NCI-H1694 treated with DMSO at 0.1 percent for 48 hours (cell line): Measurements from ENCODE around the gene GPC5.
"Not testable (repeated sequence)": the region's sequence is repeated elsewhere in the genome, so short reads cannot be mapped to it uniquely, and the experiment has no call there.

Source experiments
- DNase-seq: peaks from one replicate; lab custom pipeline; 2025; lab: John Stamatoyannopoulos, UW

The GPC5 gene

DNA sequence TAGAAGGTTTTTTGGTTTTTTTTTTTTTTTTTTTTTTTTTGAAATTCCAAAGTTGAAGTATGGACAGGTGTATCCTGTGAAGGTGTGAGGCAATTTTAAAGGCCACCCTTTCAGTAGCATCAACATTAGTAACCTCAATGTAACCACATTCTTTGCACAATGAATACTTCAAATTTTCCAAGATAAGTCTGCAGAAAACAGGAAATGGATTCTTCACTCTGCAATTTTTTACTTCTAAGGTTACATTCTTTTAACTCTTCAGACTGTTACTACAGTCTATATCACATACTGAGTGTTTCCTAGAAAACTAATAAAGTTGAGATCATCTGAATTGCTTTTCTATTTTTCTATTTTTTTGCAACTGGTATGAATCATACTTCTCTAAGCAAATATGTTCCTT lies 1259.1 kb downstream of the GPC5 start:
- DNase-seq: no peak

DNA sequence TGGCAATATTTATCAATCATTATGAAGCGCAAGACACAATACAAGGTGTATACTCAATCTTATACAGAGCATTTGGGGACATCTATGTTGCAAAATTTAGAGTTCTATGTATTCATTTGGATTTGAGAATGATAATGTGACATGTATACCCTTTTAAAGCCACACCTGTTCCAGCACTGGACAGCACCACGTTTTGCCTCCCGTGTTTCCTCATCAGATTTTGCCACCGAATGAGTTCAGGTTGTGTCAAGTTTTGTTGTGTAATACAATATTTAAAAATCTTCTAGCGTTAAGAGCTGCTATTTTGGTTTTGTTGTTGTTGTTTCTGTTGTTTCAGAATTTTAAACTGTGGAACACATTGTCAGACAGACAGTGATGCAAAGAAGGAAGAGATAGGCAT lies 1259.9 kb downstream of the GPC5 start:
- DNase-seq: no peak

DNA sequence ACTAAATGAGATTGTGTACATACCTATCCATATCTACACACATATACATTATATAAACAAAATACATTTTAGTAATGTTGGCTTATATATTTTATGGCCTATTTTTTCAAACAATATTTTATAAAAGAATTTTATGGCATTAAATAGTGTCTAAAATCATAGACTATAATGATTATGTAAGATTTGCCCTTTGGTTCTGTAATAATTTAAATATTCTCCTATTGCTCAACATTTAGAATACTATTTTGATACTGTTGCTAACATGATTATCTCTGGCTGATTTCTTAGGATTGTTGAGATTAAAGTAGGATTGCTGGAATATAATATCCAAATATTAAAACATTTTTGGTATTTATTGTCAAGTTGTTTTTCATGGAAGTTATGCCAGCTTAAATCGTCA lies 1263.0 kb downstream of the GPC5 start:
- no peak for DNase-seq

GRCh38 chr13:92668157-92668556 lies 1269.7 kb downstream of the GPC5 start:
- no peak for DNase-seq

- DNase-seq: no peak
Measured at GRCh38 chr13:92670096-92670495, 1271.7 kb downstream of the GPC5 start.

DNA sequence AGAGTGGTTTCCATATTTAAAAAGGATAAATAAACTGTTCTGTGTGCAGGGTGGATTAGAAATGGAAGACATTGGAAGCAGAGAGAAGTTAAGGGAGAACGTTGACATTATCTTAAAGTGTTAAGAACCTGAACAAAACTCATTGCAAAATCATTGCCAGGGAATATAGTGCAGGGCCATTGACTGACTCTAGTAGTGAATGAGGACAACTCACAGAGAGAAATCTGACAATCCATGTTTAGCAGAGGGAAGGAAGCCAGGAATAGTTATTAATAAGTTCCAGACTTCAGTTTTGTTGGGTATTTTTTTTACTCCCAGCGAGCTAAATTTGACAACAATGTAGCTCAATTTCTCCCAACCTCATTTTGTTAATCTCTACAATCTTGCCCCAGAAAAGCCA lies 1273.4 kb downstream of the GPC5 start:
- no peak for DNase-seq

- DNase-seq: no peak
Measured at GRCh38 chr13:92676246-92676645, 1277.8 kb downstream of the GPC5 start.

DNA sequence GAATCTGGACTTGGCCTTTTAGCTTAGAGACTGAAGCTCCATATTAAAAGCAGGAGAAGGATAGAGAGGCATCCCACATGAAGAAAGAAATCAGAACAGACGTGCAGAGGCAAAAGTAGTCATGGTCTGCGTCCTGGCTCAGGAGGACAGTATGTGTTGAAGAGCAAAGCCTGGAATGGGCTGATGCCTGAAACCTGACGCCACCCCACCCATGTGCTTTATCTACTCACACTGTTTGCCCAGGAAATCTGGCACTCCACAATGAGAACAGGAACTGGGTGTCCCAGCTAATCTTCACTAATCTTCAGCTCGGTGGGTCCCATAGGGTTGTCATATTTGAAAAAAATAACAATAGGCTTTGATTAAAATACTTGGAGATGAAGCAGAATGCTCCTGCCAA lies 1279.2 kb downstream of the GPC5 start:
- DNase-seq: no peak

- no peak for DNase-seq
Measured at GRCh38 chr13:92679602-92680001, 1281.2 kb downstream of the GPC5 start.

- no peak for DNase-seq
Measured at GRCh38 chr13:92681239-92681638, 1282.8 kb downstream of the GPC5 start.

GRCh38 chr13:92682832-92683517 lies 1284.6 kb downstream of the GPC5 start:
- DNase-seq: no peak

DNA sequence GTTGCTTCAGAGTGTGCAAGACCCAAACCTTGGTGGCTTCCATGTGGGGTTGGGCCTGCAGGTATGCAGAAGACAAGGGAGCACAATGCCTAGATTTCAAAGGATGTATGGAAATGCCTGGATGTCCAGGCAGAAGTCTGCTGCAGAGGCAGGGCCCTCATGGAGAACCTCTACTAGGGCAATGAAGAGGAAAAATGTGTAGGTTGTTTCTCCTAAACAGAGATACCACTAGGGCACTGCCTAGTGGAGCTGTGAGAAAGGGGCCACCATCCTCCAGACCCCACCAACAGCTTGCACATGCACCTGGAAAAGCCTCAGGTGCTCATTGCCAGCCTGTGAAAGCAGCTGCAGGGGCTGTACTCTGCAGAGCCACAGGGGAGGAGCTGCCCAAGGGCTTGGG lies 1295.6 kb downstream of the GPC5 start:
- DNase-seq: no peak

- DNase-seq: not testable (repeated sequence)
Measured at GRCh38 chr13:92695827-92696226, 1297.4 kb downstream of the GPC5 start.

DNA sequence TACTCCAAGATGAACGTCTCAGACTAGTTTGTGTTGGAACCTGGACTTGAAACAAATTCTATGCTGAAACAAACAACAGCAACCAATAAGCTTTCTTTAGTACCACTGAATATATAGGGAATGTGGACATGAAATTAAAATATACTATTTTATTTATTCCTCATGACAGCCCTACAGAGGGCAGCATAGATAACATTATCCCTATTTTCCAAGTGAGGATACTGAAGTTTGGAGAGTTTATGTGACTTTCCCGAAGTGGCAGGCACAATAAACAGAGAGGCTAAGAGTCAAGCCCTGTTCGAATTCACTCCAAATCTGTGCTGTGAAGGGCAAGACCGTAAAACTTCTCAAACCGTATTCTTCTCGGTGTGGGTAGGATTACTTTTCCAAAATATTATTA lies 1318.3 kb downstream of the GPC5 start:
- no peak for DNase-seq

DNA sequence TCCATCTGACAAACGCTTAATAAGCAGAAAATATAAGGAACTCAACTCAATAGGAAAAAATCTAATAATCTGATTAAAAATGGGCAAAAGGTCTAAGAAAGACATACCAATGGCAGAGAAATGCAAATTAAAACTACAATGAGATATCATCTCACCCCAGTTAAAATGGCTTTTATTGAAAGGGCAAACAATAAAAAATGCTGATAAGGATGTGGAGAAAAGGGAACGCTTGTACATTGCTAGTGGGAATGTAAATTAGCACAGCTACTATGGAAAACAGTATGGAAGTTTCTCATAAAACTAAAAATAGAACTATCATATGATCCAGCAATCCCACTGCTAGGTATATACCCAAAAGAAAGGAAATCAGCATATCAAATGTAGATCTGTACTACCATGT lies 1319.4 kb downstream of the GPC5 start:
- DNase-seq: no peak

- DNase-seq: no peak
Measured at GRCh38 chr13:92719868-92720267, 1321.4 kb downstream of the GPC5 start.

- no peak for DNase-seq
Measured at GRCh38 chr13:92721620-92722019, 1323.2 kb downstream of the GPC5 start.

GRCh38 chr13:92727118-92727517 lies 1328.7 kb downstream of the GPC5 start:
- DNase-seq: no peak

DNA sequence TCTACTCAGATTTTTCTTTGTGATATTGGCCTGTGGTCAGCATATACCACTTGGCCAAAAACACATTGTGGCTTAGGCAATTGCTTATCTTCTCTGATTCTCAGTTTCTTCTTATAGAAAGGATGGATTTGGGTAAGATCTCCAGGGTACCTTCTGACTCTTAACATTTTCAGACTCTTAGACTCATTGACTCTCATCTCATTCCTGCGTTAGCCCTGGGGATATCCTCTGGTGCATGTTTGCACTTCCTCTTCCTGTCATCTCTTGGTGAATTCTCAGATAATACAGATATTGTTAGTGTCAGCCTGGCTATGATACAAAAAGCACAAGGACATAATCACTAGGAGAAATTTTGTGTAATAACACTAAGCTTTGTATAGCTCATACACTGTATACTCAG lies 1335.6 kb downstream of the GPC5 start:
- no peak for DNase-seq

DNA sequence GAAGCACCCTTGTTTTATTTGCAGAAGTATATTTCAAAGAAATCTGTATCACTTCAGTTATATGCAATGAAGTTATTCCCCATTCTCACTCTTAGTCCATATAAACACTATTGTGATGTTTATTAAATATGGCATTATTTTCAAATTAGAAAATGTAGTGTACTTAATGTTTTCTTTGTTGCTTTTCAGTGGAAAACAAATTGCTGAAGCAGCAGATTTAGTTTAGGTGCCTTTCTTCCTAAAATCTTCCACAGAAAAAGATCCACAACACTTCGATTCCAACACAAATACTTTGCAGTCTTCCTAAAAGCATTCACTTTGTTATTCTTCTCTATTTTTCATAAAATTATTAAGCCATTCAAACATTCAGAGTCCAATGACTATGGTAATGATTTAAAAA lies 1336.1 kb downstream of the GPC5 start:
- DNase-seq: no peak

DNA sequence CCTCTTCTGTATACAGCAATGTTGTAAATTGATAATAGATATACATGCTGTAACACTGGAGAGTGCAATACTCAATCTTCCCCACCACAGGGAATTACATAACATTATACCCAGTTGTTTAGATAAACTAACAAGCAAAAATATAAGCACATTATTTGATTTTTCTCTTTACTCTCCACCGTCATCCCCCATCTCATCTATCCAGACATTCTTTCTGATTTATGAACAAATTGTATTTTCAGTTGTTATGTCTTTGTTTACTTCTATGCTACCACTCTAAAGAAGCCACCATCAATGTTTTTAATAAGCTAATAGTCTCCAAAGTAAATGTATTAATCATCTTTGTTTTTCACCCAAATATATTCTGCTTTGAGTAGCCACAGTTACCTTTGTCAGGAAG lies 1337.5 kb downstream of the GPC5 start:
- DNase-seq: no peak

DNA sequence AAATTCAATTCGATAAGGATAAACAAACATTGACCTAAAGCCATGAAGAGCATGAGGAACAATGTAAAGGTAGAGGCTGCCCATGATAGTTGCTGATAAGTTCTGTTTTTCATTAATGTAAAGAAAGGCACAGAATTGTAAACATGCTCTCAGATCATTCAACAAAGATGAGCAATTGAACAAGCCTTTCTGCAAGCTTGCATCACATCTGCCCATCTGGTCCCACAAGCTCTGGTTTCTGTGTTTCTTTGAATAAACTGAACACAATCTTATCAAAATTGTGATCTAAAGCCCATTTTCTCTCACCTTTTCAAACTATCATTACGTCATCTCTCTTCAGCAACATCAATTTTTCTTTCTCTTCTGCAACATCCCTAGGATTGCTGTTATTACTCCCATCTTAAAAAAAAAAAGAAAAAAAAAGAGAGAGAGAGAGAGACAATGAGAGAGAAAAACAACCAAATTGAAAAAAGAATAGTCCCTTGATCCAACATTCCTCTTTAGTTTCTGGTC lies 1340.9 kb downstream of the GPC5 start:
- no peak for DNase-seq

DNA sequence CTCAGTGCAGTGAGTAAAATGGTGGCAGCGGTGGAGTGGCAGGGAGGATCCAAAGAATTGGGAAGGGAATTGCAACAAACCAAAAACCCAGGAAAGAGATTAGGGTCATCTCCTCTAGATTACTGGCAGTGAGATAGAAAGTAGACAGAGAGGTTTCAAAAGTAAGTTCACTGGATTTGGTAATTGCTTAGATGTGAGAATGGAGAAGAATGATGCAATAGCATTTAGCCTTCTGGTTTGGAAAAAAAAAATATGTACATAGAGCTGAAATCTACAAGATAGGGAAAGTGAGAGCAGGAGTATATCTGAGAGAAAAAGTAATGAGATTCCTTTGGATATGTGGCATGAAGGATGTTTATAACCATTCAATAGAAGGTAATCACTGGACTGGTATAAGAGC lies 1345.6 kb downstream of the GPC5 start:
- no peak for DNase-seq

- peak; percentile 41 for DNase-seq
Measured at GRCh38 chr13:92745258-92745657, 1346.8 kb downstream of the GPC5 start.
